Gastrocnemius medialis (tissue), 4 donors: ENCODE results near the gene NFILZ.

Source experiments
- CTCF ChIP-seq, 5 experiments: fragments of 450-650 bp in 3 of 5; fragments of 200-600 bp in 2 of 5; sonication (generic) in 2 of 5; IDR thresholded peaks in 4 of 5; conservative IDR thresholded peaks in 1 of 5; 1 replicate in 4 of 5; 2 replicates in 1 of 5; pipeline ENCODE4 v1.5.1; 2016 to 2019; ENCODE audit warnings: antibody characterized with exemption in 5 of 5, mild to moderate bottlenecking in 3 of 5, moderate library complexity in 3 of 5
- POLR2A ChIP-seq, 2 donors: fragments of 450-650 bp; IDR thresholded peaks; one replicate each; pipeline ENCODE4 v1.6.1; 2017; ENCODE audit warnings: antibody characterized with exemption in 2 of 2, mild to moderate bottlenecking in 2 of 2, moderate library complexity in 2 of 2

DNA sequence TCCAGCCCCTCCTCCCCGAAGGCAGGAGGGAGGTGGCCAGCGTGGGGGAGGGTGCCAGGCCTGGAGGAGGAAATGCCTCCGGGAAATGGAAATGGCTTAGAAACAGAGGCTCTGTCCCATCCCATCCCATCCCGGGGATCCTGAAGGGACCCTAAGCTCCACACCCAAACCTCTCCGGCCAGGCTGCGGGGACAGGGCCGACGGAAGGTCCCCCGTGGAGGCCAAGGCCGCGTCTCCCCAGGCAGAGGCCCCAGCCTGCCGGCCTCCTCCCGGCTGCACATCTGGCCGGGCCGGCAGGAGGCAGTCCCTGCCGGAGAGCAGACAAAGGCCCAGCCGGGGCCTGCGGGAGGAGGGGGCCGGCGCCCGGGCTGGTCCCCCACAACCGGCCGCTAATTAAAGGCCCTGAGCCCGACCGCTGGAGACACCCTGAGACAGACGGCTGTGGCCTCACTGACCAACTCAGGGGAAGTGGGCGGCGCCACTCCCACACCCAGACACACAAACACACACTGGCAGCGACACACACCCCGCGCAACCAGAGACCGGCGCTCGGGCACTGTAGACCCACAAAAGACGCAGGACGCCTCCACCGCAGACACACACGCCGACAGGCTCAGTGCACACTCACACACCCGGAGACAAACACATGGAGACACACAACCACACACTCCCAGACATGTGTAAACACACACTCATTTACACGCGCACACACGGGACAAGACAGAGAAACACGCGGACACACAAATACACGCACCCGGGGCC, 21.0 kb upstream of the NFILZ start:
- TF ChIP-seq POLR2A (IDR thresholded peaks at IDR 0.05): no peak
- TF ChIP-seq CTCF (IDR thresholded peaks at IDR 0.05 in 4 of 5, conservative IDR thresholded peaks at IDR 0.05 in 1 of 5): no peak
